Heart right ventricle (tissue), 16 donors: ENCODE measurements around the gene PEAK1. TPM values are rescaled to one million over a fixed set of nuclear protein-coding genes. Genes with fewer than 3 reads are reported as not detected.
"Not testable (repeated sequence)": the region's sequence is repeated elsewhere in the genome, so short reads cannot be mapped to it uniquely, and the experiment has no call there.

ENCODE experiments used
- ATAC-seq, 8 donors: fragments of 200-7000 bp; cut with Tn5 transposase; one replicate each; pipeline ENCODE4 v1.9.1; 2020; ENCODE audit warnings: mild to moderate bottlenecking in 8 of 8, moderate library complexity in 8 of 8, moderate number of reproducible peaks in 1 of 8
- DNase-seq, 2 donors: peaks; one replicate each; pipeline ENCODE4 v3.0.0-alpha.2; 2020
- H3K27ac ChIP-seq, 10 donors: fragments of 200-600 bp; sonication (generic) in 2 of 10; one replicate each; pipeline versions ENCODE4 v1.5.0 to v1.8.0; 2020 to 2022; ENCODE audit warnings: mild to moderate bottlenecking in 3 of 10
- H3K27me3 ChIP-seq, 7 donors: fragments of 200-600 bp; one replicate each; pipeline ENCODE4 v1.8.0; 2021 to 2022; ENCODE audit warnings: mild to moderate bottlenecking in 2 of 7
- H3K36me3 ChIP-seq, 9 donors: fragments of 200-600 bp; sonication (generic) in 1 of 9; one replicate each; pipeline versions ENCODE4 v1.5.0 to v1.8.0; 2020 to 2022; ENCODE audit warnings: mild to moderate bottlenecking in 2 of 9
- H3K4me1 ChIP-seq, 9 donors: fragments of 200-600 bp; sonication (generic) in 1 of 9; one replicate each; pipeline versions ENCODE4 v1.5.0 to v1.8.0; 2020 to 2022; ENCODE audit warnings: mild to moderate bottlenecking in 4 of 9
- H3K4me3 ChIP-seq, 10 donors: fragments of 200-600 bp; sonication (generic) in 2 of 10; one replicate each; pipeline versions ENCODE4 v1.5.0 to v1.8.0; 2020 to 2022; ENCODE audit warnings: mild to moderate bottlenecking in 7 of 10, moderate library complexity in 2 of 10
- H3K9me3 ChIP-seq, 11 donors: fragments of 200-600 bp in 10 of 11; sonication (generic) in 2 of 11; one replicate each; pipeline versions ENCODE4 v1.5.0 to v1.8.0; 2013 to 2022; ENCODE audit warnings: mild to moderate bottlenecking in 2 of 11, control low read depth in 1 of 11, moderate library complexity in 1 of 11
- WGBS, 2 donors: extraction: QIAGEN DNeasy Blood & Tissue Kit; methylation state at CpG; one replicate each; pipeline ENCODE4 v1.1.7; 2013; ENCODE audit warnings: inconsistent platforms in 1 of 2; 5-methylcytosine and 5-hydroxymethylcytosine counted together
- intact Hi-C, 10 donors: fragments of 100-400 bp; cut with DNase I; formaldehyde crosslinking; loops; one replicate each; pipeline versions ENCODE4 v1.11.1 to v1.14.2; 2022
- polyA plus RNA-seq, 2 donors: library from polyadenylated mRNA; stranded (reverse); fragments of 200-250 nt; gene quantifications; one replicate each; pipeline ENCODE4 v1.2.3, GENCODE V29; 2013
- total RNA-seq, 10 donors: library from RNA; stranded (reverse); fragmentation: NEBNext Ultra II Directional in 3 of 10; extraction: Animal tissue kit (Norgen Biotek cat#: 25700) in 3 of 10; gene quantifications; one replicate each; pipeline versions ENCODE4 v1.2.1 to v1.2.4, GENCODE V29; 2021 to 2023
- TF ChIP-seq, protein P1 (sequence below), 9 donors: fragments of 200-600 bp; sonication (generic) in 2 of 9; IDR thresholded peaks; one replicate each; pipeline versions ENCODE4 v1.5.0 to v1.8.0; 2021 to 2022; ENCODE audit warnings: antibody characterized with exemption in 9 of 9, mild to moderate bottlenecking in 5 of 9, moderate library complexity in 1 of 9
- donor health status: Arrhythmogenic right ventricular cardiomyopathy.
- donor health status: ischemic (EF 13 %, LVEDD 7.1; RV severe dilation, severe dysfunction).
- donor health status: healthy with polysubstance abuse.
- donor health status: DM: no; HTN: yes; CAD: no.
- donor health status: DM: no; HTN: no; CAD: no.
- donor health status: ischemic (EF 25% LVEDD 6.9; RV normal size, moderate dysfunction).
- donor health status: ischemic (EF 25% LVEDD 5.7; RV mildly dilated, moderate dysfunction).
- donor health status: healthy.
- donor health status: DM: yes; HTN: yes; CAD: no.
- donor health status: Ischemic cardiomyopathy.
- donor health status: ischemic (EF 35%, LVEDD 5.7; RV mildly dilated, moderate dysfunction).
- donor health status: nonischemic (EF 11% LVEDD 7.7; RV severe dilation, severe dysfunction).
- donor health status: DM: yes; HTN: yes; CAD: no.
- donor health status: PGD.
- donor health status: ischemic (EF 29% LVEDD 5.4; RV normal size, mild dysfunction).
- donor health status: nonischemic (EF 23%, LVEDD 6.1; RV moderate dilation, normal function).

The PEAK1 gene
- total and polyA plus RNA-seq, 12 donors: 7.0 to 146 (median 90.8) TPM

DNA sequence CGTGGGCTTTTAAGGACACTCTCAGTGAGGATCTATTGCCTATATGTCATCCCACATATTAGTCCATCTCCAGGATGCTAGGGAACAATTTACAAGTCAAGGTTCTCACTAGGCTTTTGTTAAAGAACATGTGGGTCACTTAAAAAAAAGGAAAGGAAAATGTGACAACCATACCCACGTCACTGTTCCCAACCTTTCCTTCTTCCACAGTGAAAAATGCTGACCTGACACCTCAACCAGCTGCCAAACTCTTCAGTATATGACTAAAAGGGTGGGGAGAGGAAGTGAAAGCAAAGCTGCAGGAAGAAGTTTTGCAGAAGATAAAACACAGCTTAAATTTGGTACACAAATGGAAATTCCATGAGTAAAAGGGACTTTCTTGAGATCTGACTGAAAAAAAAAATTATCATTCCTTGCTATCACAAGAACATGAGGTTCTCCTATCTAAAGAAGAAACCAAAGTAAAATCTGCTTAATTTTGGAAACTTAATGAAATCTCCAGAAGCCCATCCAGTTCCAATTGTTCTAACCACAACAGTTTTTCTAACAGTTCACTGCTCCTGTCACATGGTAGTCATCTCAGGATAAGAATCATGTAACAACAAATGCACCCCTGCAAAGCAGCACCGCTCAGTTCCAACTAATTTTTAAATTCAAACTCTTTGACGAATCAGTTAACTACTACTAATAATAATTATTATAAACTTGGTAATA, 232.0 kb downstream of the PEAK1 start:
- intact Hi-C loops: loop anchor here (1.0 to 10.0 kb wide), 16 partner anchors 63 to 447 kb away; partner anchors contain the start of genes LINGO1 (in 3 of the 10), HMG20A (in 1 of the 10) and PEAK1 (in 1 of the 10)
- Histone ChIP-seq H3K4me3 (no peak overlapping the region), H3K36me3 (no peaks in the 10 kb centered on the region), H3K27ac (peak overlapping the region; percentile 44 to 93 (median 80)), H3K4me1 (peaks cover 5 to 72% (median 62%) of the 10 kb centered on the region in 9 donors), H3K27me3 (no peaks in the 10 kb centered on the region), H3K9me3 (no peaks in the 10 kb centered on the region)
- WGBS, 2 donors: 46 to 54% methylated on average over 4 of the region's 4 CpGs
- ATAC-seq (peak; percentile 85 to 95 (median 92)), DNase-seq (peak in 1 of 2 donors; percentile 84)
- TF ChIP-seq, protein P1, sequence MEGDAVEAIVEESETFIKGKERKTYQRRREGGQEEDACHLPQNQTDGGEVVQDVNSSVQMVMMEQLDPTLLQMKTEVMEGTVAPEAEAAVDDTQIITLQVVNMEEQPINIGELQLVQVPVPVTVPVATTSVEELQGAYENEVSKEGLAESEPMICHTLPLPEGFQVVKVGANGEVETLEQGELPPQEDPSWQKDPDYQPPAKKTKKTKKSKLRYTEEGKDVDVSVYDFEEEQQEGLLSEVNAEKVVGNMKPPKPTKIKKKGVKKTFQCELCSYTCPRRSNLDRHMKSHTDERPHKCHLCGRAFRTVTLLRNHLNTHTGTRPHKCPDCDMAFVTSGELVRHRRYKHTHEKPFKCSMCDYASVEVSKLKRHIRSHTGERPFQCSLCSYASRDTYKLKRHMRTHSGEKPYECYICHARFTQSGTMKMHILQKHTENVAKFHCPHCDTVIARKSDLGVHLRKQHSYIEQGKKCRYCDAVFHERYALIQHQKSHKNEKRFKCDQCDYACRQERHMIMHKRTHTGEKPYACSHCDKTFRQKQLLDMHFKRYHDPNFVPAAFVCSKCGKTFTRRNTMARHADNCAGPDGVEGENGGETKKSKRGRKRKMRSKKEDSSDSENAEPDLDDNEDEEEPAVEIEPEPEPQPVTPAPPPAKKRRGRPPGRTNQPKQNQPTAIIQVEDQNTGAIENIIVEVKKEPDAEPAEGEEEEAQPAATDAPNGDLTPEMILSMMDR (IDR thresholded peaks at IDR 0.05): no peak

DNA sequence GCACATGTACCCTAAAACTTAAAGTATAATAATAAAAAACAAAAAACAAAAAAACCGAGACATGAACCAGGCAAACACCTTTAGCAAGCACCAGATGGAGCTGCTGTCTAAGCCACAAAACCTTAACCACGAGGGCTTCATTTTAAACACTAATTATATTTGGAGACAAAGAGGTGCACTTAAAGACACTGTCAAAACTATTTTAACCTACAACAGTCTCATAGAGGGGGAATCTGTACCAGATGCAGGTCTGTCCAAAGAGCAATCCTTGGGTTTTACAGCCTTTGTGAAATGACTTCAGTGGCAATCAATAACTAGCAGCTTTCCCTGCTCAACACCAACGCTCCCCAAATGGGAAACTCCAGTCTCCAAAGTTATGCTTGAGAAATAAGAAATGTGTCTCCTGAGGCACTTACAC, 233.3 kb downstream of the PEAK1 start:
- DNase-seq (no peak), ATAC-seq (peak in 7 of 8 donors; percentile 33 to 64 (median 43))
- H3K4me3 ChIP-seq: no peak overlapping the region
- intact Hi-C loops: loop anchor here (1.0 to 10.0 kb wide), 17 partner anchors 62 to 448 kb away; partner anchors contain the start of genes LINGO1 (in 3 of the 10), HMG20A (in 1 of the 10) and PEAK1 (in 1 of the 10)
- peak overlapping the region; percentile 38 to 93 (median 80) for H3K27ac ChIP-seq
- WGBS, 2 donors: 42 to 45% methylated on average over 3 of the region's 3 CpGs
- no peaks in the 10 kb centered on the region for H3K9me3 ChIP-seq
- TF ChIP-seq, protein P1 (IDR thresholded peaks at IDR 0.05): peak; percentile 38 to 81 (median 63)
- no peaks in the 10 kb centered on the region for H3K27me3 ChIP-seq
- peaks cover 5 to 70% (median 55%) of the 10 kb centered on the region in 9 donors for H3K4me1 ChIP-seq
- peaks cover 0 to 5% (median 0%) of the 10 kb centered on the region in 9 donors for H3K36me3 ChIP-seq

DNA sequence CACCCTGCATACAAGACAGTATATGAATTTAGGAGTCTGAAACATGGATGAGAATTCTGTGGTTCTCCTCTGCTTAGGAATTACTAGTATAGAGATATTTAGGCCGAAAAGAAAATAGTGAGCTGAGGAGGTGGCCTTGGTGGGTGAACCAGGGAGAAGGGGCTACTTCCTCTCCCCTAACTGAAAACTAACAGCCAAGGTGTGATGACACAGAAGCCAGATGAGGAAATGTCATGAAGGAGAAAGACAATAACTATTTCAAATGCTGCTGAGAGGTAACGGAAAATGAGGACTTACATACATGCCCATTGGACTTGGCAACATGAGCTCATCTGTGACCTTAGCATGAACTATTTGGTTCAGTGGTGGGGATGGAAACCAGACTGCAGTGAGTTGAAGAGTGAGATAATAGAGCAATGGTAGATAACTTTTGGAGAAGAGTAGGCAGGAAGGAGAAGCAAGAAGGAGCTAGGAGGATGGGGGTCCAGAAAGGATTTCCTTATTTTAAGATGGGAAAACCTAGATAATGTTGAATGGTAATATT, 234.6 kb downstream of the PEAK1 start:
- no peaks in the 10 kb centered on the region for H3K27me3 ChIP-seq
- DNase-seq (no peak), ATAC-seq (peak in 2 of 8 donors; percentile 23 to 28)
- H3K27ac ChIP-seq: peak overlapping the region in 5 of 10 donors; percentile 75 to 93 (median 84)
- TF ChIP-seq, protein P1 (IDR thresholded peaks at IDR 0.05): no peak
- H3K4me1 ChIP-seq: peaks cover 5 to 78% (median 53%) of the 10 kb centered on the region in 9 donors
- 61 to 65% methylated on average over 2 of the region's 2 CpGs for WGBS, 2 donors
- intact Hi-C loops: loop anchor here in 9 of 10 donors (2.0 to 10.0 kb wide), 12 partner anchors 61 to 449 kb away; partner anchors contain the start of gene LINGO1 (in 3 of the 9)
- no peaks in the 10 kb centered on the region for H3K9me3 ChIP-seq
- H3K4me3 ChIP-seq: no peak overlapping the region
- peaks cover 0 to 18% (median 9%) of the 10 kb centered on the region in 9 donors for H3K36me3 ChIP-seq

DNA sequence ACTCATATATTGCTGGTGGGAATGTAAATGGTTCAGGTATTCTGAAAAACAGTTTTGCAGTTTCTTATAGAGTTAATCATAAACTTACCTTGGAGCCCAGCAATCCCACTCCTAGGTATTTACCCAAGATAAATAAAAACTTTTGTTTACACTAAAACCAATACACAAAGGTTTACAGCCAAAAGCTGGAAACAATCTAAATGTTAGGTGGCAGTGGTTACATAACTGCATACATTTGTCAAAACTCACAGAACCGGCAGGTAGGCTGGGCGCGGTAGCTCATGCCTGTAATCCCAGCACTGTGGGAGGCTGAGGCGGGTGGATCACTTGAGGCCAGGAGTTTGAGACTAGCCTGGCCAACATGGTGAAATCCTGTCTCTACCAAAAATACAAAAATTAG, 235.6 kb downstream of the PEAK1 start:
- intact Hi-C loops: loop anchor here in 5 of 10 donors (2.0 to 10.0 kb wide), 6 partner anchors 60 to 450 kb away; partner anchors contain the start of gene LINGO1 (in 2 of the 5)
- ATAC-seq, H3K9me3 ChIP-seq, DNase-seq, H3K4me3 ChIP-seq, H3K27me3 ChIP-seq: not testable (repeated sequence)
- H3K4me1 ChIP-seq: peaks cover 3 to 78% (median 48%) of the 10 kb centered on the region in 9 donors
- H3K36me3 ChIP-seq: peaks cover 0 to 27% (median 14%) of the 10 kb centered on the region in 9 donors
- WGBS, 2 donors: 98 to 99% methylated on average over 4 of the region's 4 CpGs
- peak overlapping the region in 1 of 10 donors; percentile 89 for H3K27ac ChIP-seq
